Keratinocyte (primary cell): ENCODE results near the gene SEMA3E. TPM values are rescaled to one million over a fixed set of nuclear protein-coding genes. Genes with fewer than 3 reads are reported as not detected.

ENCODE experiments used
- DNase-seq: peaks from one replicate; pipeline ENCODE4 v3.0.0-alpha.2; 2011; ENCODE audit warnings: low read depth, missing footprints, low spot score
- FAIRE-seq: peaks from 2 replicates; lab custom pipeline; 2011; peaks lifted over from hg19 to GRCh38; lab: Jason Lieb, UNC
- H2AFZ ChIP-seq: 2 replicates; pipeline ENCODE4 v1.6.0; 2012; ENCODE audit warnings: low read length, control low read depth, inconsistent platforms; ENCODE audit not compliant: control insufficient read depth
- H3K27ac ChIP-seq: 2 replicates; pipeline ENCODE4 v1.5.1; 2011; ENCODE audit warnings: low read length; ENCODE audit not compliant: control insufficient read depth, insufficient read depth
- H3K27me3 ChIP-seq: 3 replicates; pipeline ENCODE4 v1.6.0; 2011; ENCODE audit warnings: low read length; ENCODE audit not compliant: control insufficient read depth, insufficient read depth; ENCODE audit errors: extremely low read depth
- H3K36me3 ChIP-seq, 2 experiments: 2 replicates in 1 of 2; 3 replicates in 1 of 2; pipeline ENCODE4 v1.5.1; 2011; ENCODE audit warnings: low read length in 2 of 2, mild to moderate bottlenecking in 1 of 2; ENCODE audit not compliant: control insufficient read depth in 2 of 2, insufficient read depth in 2 of 2; ENCODE audit errors: extremely low read depth in 1 of 2
- H3K4me1 ChIP-seq: 3 replicates; pipeline ENCODE4 v1.5.1; 2011; ENCODE audit warnings: low read length; ENCODE audit not compliant: control insufficient read depth, insufficient read depth; ENCODE audit errors: extremely low read depth
- H3K4me2 ChIP-seq: 3 replicates; pipeline ENCODE4 v1.6.0; 2011; ENCODE audit warnings: low read depth, low read length; ENCODE audit not compliant: control insufficient read depth, insufficient read depth; ENCODE audit errors: extremely low read depth
- H3K4me3 ChIP-seq, 3 experiments: fragments of 200-600 bp in 1 of 3; sonication (generic) in 1 of 3; 2 replicates in 2 of 3; 3 replicates in 1 of 3; pipeline ENCODE4 v1.5.1; 2011 to 2016; ENCODE audit warnings: low read length in 3 of 3, mild to moderate bottlenecking in 3 of 3, control low read depth in 2 of 3, inconsistent platforms in 1 of 3, low read depth in 1 of 3, mixed read lengths in 1 of 3, mixed run types in 1 of 3, moderate library complexity in 1 of 3; ENCODE audit not compliant: control insufficient read depth in 2 of 3, insufficient read depth in 2 of 3; ENCODE audit errors: extremely low read depth in 1 of 3
- H3K79me2 ChIP-seq: 2 replicates; pipeline ENCODE4 v1.6.0; 2012; ENCODE audit warnings: low read length; ENCODE audit not compliant: control insufficient read depth, insufficient read depth
- H3K9ac ChIP-seq: 3 replicates; pipeline ENCODE4 v1.6.0; 2011; ENCODE audit warnings: low read length; ENCODE audit not compliant: control insufficient read depth, insufficient read depth; ENCODE audit errors: extremely low read depth
- H3K9me1 ChIP-seq: 3 replicates; pipeline ENCODE4 v1.6.0; 2011; ENCODE audit warnings: low read length; ENCODE audit not compliant: control insufficient read depth, insufficient read depth; ENCODE audit errors: extremely low read depth
- H3K9me3 ChIP-seq: 2 replicates; pipeline ENCODE4 v1.5.1; 2012; ENCODE audit warnings: low read depth, low read length; ENCODE audit not compliant: control insufficient read depth
- H4K20me1 ChIP-seq: 3 replicates; pipeline ENCODE4 v1.6.0; 2011; ENCODE audit warnings: low read length; ENCODE audit not compliant: control insufficient read depth, insufficient read depth; ENCODE audit errors: extremely low read depth
- CTCF ChIP-seq, 3 experiments: IDR thresholded peaks in 1 of 3; conservative IDR thresholded peaks in 1 of 3; optimal IDR thresholded peaks in 1 of 3; 2 replicates in 2 of 3; 3 replicates in 1 of 3; pipeline versions ENCODE3 to v1.5.1; 2011; ENCODE audit warnings: low read length in 3 of 3, mild to moderate bottlenecking in 3 of 3, moderate library complexity in 2 of 3, control low read depth in 1 of 3, inconsistent platforms in 1 of 3; ENCODE audit not compliant: insufficient read depth in 2 of 3; ENCODE audit errors: extremely low read depth in 1 of 3
- EZH2 ChIP-seq: IDR thresholded peaks from one replicate; pipeline ENCODE4 v1.6.1; 2012; ENCODE audit warnings: inconsistent platforms, mild to moderate bottlenecking, low read length, moderate library complexity
- dilution Hi-C: fragments of 300-500 bp; cut with MboI; formaldehyde crosslinking; loops from one replicate; pipeline ENCODE4 v1.7.0; 2020; ENCODE audit warnings: low sequenced_read_pairs; ENCODE audit not compliant: extremely low pct_ligation_motif_present
- polyA plus RNA-seq, 5 experiments: library from polyadenylated mRNA; depleted of rRNA in 3 of 5; stranded (reverse) in 3 of 5; stranded (forward) in 1 of 5; unstranded in 1 of 5; fragments of >200 nt; gene quantifications; 1 replicate in 1 of 5; 2 replicates in 3 of 5; 3 replicates in 1 of 5; pipeline versions ENCODE4 v1.2.1 to v1.2.3, GENCODE V29; 2011 to 2012; ENCODE audit warnings: missing spikeins in 2 of 5, low read depth in 1 of 5, low replicate concordance in 1 of 5

The SEMA3E gene
- polyA plus RNA-seq, 1 donor (not counting 4 experiments of a cell fraction or from before 2014, with no cell fraction given) = 0.21 TPM

- Histone ChIP-seq H3K9me1 (no peaks in the 10 kb centered on the region), H3K4me3 (no peak overlapping the region), H3K36me3 (no peaks in the 10 kb centered on the region), H4K20me1 (no peaks in the 10 kb centered on the region), H3K4me2 (no peak overlapping the region), H3K9me3 (no peaks in the 10 kb centered on the region), H3K4me1 (no peaks in the 10 kb centered on the region), H3K79me2 (no peaks in the 10 kb centered on the region), H3K27me3 (no peaks in the 10 kb centered on the region), H2AFZ (no peak overlapping the region), H3K9ac (no peak overlapping the region), H3K27ac (no peak overlapping the region)
- FAIRE-seq (no peak), DNase-seq (no peak)
- dilution Hi-C loops = no loop called here
- TF ChIP-seq CTCF (optimal IDR thresholded peaks at IDR 0.05 in 1 of 3, IDR thresholded peaks at IDR 0.05 in 1 of 3, conservative IDR thresholded peaks at IDR 0.05 in 1 of 3; ENCODE audit: extremely low read depth in 1 of 3, insufficient read depth in 2 of 3, low read length in 3 of 3) (no peak), EZH2 (no peak)
These were observed 40.9 kb upstream of the SEMA3E start for GRCh38 chr7:83689855-83690254.

- DNase-seq (no peak), FAIRE-seq (no peak)
- no peaks in the 10 kb centered on the region for H3K4me1 ChIP-seq
- no peaks in the 10 kb centered on the region for H4K20me1 ChIP-seq
- no peaks in the 10 kb centered on the region for H3K79me2 ChIP-seq
- no peaks in the 10 kb centered on the region for H3K36me3 ChIP-seq
- TF ChIP-seq CTCF (optimal IDR thresholded peaks at IDR 0.05 in 1 of 3, IDR thresholded peaks at IDR 0.05 in 1 of 3, conservative IDR thresholded peaks at IDR 0.05 in 1 of 3; ENCODE audit: extremely low read depth in 1 of 3, insufficient read depth in 2 of 3, low read length in 3 of 3) (no peak), EZH2 (no peak)
- no peaks in the 10 kb centered on the region for H3K9me1 ChIP-seq
- no peaks in the 10 kb centered on the region for H3K27me3 ChIP-seq
- H3K9ac ChIP-seq = no peak overlapping the region
- no peaks in the 10 kb centered on the region for H3K9me3 ChIP-seq
- dilution Hi-C loops = no loop called here
- no peak overlapping the region for H3K4me2 ChIP-seq
- no peak overlapping the region for H3K27ac ChIP-seq
- no peak overlapping the region for H3K4me3 ChIP-seq
- H2AFZ ChIP-seq = no peak overlapping the region
These were observed 37.5 kb upstream of the SEMA3E start for GRCh38 chr7:83686416-83686815.
